ENCODE results near the gene PTCD1.

PTCD1 gene

GRCh38 chr7:99460651-99461050 lies 22.1 kb upstream of the PTCD1 start:
- Histone ChIP-seq H3K4me3 (no peak overlapping the region), H3K27ac (no peak overlapping the region), H3K27me3 (no peaks in the 10 kb centered on the region), H3K4me1 (peaks cover 0 to 39% (median 25%) of the 10 kb centered on the region in 4 donors), H3K9me3 (no peaks in the 10 kb centered on the region), H3K36me3 (peaks cover 33 to 49% (median 41%) of the 10 kb centered on the region in 3 donors)
- DNase-seq: no peak
- intact Hi-C loops (cut with DNase I; ENCODE audit: low total_unique reads): no loop called here
- no peak for TF ChIP-seq CTCF (IDR thresholded peaks at IDR 0.05)

DNA sequence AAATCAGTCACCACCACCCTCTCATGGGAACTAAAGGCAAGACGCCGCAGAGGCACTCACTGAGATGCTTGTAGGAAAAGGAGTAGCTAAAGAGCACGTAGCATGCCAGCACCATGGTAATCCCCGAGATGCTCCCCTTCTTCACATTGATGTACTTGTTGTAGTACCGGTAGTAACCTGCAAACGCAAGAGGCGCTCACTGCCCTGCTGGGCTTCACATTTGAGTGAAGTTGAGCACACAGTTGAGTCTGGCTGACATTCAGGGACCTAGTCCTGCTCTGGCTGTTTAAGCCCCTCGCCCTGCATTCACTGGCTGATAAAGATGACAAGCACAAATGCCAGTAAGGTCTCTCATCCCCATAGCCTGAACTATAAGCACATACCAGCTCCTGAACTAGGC lies 20.5 kb upstream of the PTCD1 start:
- H3K9me3 ChIP-seq: no peaks in the 10 kb centered on the region
- DNase-seq: no peak
- no peaks in the 10 kb centered on the region for H3K27me3 ChIP-seq
- H3K27ac ChIP-seq: no peak overlapping the region
- peaks cover 0 to 24% (median 11%) of the 10 kb centered on the region in 4 donors for H3K4me1 ChIP-seq
- H3K4me3 ChIP-seq: no peak overlapping the region
- intact Hi-C loops (cut with DNase I; ENCODE audit: low total_unique reads): no loop called here
- peaks cover 35 to 60% (median 56%) of the 10 kb centered on the region in 3 donors for H3K36me3 ChIP-seq
- TF ChIP-seq CTCF (IDR thresholded peaks at IDR 0.05): no peak

GRCh38 chr7:99457650-99458493 lies 19.3 kb upstream of the PTCD1 start:
- Histone ChIP-seq H3K4me3 (no peak overlapping the region), H3K27ac (no peak overlapping the region), H3K36me3 (peaks cover 36 to 71% (median 68%) of the 10 kb centered on the region in 3 donors), H3K4me1 (peaks cover 0 to 15% (median 5%) of the 10 kb centered on the region in 4 donors), H3K9me3 (no peaks in the 10 kb centered on the region), H3K27me3 (no peaks in the 10 kb centered on the region)
- DNase-seq: no peak
- TF ChIP-seq CTCF (IDR thresholded peaks at IDR 0.05): no peak
- intact Hi-C loops (cut with DNase I; ENCODE audit: low total_unique reads): no loop called here

GRCh38 chr7:99457050-99457649 lies 18.6 kb upstream of the PTCD1 start:
- Histone ChIP-seq H3K27ac (no peak overlapping the region), H3K36me3 (peaks cover 42 to 78% (median 76%) of the 10 kb centered on the region in 3 donors), H3K9me3 (no peaks in the 10 kb centered on the region), H3K4me3 (no peak overlapping the region), H3K4me1 (peaks cover 0 to 15% (median 0%) of the 10 kb centered on the region in 4 donors), H3K27me3 (no peaks in the 10 kb centered on the region)
- TF ChIP-seq CTCF (IDR thresholded peaks at IDR 0.05): no peak
- no peak for DNase-seq
- intact Hi-C loops (cut with DNase I; ENCODE audit: low total_unique reads): no loop called here

GRCh38 chr7:99456288-99456687 lies 17.7 kb upstream of the PTCD1 start:
- Histone ChIP-seq H3K27me3 (no peaks in the 10 kb centered on the region), H3K9me3 (no peaks in the 10 kb centered on the region), H3K36me3 (peaks cover 42 to 87% (median 83%) of the 10 kb centered on the region in 3 donors), H3K27ac (no peak overlapping the region), H3K4me1 (peaks cover 0 to 9% (median 0%) of the 10 kb centered on the region in 4 donors), H3K4me3 (no peak overlapping the region)
- intact Hi-C loops (cut with DNase I; ENCODE audit: low total_unique reads): no loop called here
- DNase-seq: no peak
- TF ChIP-seq CTCF (IDR thresholded peaks at IDR 0.05): no peak

All from tibial artery (tissue), 4 donors.